GM19452 (cell line): ENCODE results near the gene IGSF9B.

Experiments used
- ATAC-seq: cut with Tn5 transposase; IDR thresholded peaks from one replicate; pipeline ENCODE4 v1.9.1; 2021; ENCODE audit not compliant: unreplicated experiment

IGSF9B gene

GRCh38 chr11:133940034-133940433, 16.7 kb downstream of the IGSF9B start:
- no peak for ATAC-seq

- no peak for ATAC-seq
These were observed 17.2 kb downstream of the IGSF9B start for GRCh38 chr11:133939558-133939957.

GRCh38 chr11:133938166-133938565, 18.6 kb downstream of the IGSF9B start:
- ATAC-seq = no peak

GRCh38 chr11:133937468-133937867, 19.3 kb downstream of the IGSF9B start:
- no peak for ATAC-seq

GRCh38 chr11:133937015-133937414, 19.8 kb downstream of the IGSF9B start:
- ATAC-seq = no peak

GRCh38 chr11:133936592-133936991, 20.2 kb downstream of the IGSF9B start:
- ATAC-seq = no peak

- ATAC-seq = no peak
These were observed 20.6 kb downstream of the IGSF9B start for GRCh38 chr11:133936136-133936535.

GRCh38 chr11:133935551-133935910, 21.2 kb downstream of the IGSF9B start:
- no peak for ATAC-seq

- no peak for ATAC-seq
These were observed 21.9 kb downstream of the IGSF9B start for GRCh38 chr11:133934599-133935550.

- no peak for ATAC-seq
These were observed 22.7 kb downstream of the IGSF9B start for GRCh38 chr11:133934096-133934495.

- ATAC-seq = no peak
These were observed 25.2 kb downstream of the IGSF9B start for GRCh38 chr11:133931449-133932060.

GRCh38 chr11:133930767-133931448, 25.9 kb downstream of the IGSF9B start:
- no peak for ATAC-seq

GRCh38 chr11:133930053-133930766, 26.6 kb downstream of the IGSF9B start:
- no peak for ATAC-seq

GRCh38 chr11:133929401-133930052, 27.2 kb downstream of the IGSF9B start:
- ATAC-seq = no peak

- no peak for ATAC-seq
These were observed 28.1 kb downstream of the IGSF9B start for GRCh38 chr11:133928628-133929059.

GRCh38 chr11:133927690-133928627, 28.8 kb downstream of the IGSF9B start:
- ATAC-seq = peak; percentile 78

- ATAC-seq = no peak
These were observed 30.1 kb downstream of the IGSF9B start for GRCh38 chr11:133926466-133927246.

GRCh38 chr11:133925756-133926155, 31.0 kb downstream of the IGSF9B start:
- no peak for ATAC-seq

- no peak for ATAC-seq
These were observed 32.1 kb downstream of the IGSF9B start for GRCh38 chr11:133924661-133925060.
